ENCODE results near the gene PILRA.
"Not testable (repeated sequence)": the region's sequence is repeated elsewhere in the genome, so short reads cannot be mapped to it uniquely, and the experiment has no call there.

The PILRA gene

DNA sequence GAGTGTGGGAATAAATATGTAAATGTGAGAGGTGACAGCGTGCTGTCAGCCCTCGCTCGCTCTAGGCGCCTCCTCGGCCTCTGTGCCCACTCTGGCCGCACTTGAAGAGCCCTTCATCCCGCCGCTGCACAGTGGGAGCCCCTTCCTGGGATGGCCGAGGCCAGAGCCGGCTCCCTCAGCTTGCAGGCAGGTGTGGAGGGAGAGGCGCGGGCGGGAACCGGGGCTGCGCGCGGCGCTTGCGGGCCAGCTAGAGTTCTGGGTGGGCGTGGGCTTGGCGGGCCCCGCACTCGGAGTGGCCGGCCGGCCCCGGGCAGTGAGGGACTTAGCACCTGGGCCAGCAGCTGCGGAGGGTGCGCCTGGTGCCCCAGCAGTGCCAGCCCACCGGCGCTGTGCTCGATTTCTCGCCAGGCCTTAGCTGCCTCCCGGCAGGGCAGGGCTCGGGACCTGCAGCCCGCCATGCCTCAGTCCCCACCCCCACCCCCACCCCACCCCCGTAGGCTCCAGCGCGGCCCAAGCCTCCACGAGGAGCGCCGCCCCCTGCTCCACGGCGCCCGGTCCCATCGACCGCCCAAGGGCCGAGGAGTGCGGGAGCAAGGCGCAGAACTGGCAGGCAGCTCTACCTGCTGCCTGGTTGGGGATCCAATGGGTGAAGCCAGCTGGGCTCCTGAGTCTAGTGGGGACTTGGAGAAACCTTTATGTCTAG is 8.4 kb downstream of the PILRA start:
- not testable (repeated sequence) for DNase-seq

DNA sequence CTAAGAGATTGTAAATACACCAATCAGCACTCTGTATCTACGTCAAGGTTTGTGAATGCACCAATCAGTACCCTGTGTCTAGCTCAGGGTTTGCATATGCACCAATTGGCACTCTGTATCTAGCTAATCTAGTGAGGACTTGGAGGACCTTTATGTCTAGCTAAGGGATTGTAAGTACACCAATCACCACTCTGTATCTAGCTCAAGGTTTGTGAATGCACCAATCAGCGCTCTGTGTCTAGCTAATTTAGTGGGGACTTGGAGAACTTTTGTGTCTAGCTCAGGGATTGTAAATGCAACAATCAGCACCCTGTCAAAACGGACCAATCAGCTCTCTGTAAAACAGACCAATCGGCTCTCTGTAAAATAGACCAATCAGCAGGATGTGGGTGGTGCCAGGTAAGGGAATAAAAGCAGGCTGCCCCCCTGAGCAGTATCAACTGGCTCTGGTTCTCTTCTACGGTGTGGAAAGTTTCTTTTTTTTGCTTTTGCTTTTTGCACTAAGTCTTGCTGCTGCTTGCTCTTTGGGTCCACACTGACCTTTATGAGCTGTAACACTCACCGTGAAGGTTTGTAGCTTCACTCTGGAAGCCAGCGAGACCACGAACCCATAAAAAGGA is 9.1 kb downstream of the PILRA start:
- not testable (repeated sequence) for DNase-seq

DNA sequence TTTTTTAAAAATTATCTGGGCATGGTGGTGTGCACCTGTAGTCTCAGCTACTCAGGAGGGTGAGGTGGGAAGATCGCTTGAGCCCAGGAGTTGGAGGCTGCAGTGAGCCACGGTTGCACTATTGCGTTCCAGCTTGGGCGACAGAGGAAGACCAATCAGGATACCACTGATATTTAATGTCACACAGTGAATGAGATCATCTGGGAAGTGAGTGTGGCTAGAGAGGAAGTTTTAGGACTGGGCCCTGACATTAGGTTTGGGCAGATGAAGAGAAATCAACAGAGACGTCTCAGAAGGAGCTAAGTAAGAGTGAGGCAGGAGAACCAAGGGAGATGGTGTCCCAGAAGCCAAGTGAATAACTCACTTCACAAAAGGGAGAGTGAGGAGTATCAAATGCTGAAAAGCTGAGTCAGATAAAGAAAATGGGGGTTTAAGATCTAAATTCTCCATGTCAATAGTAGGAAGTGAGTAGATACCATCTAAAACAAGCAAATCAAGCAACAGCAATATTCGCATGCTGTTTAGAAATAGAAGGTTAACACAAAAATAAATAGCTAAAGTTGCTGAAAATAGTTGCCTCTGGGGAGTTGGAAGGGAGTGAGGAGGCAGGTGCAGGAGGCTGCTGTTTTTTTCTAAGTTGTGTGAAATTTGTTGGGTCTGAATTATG is 11.5 kb downstream of the PILRA start:
- DNase-seq, result no peak

DNA sequence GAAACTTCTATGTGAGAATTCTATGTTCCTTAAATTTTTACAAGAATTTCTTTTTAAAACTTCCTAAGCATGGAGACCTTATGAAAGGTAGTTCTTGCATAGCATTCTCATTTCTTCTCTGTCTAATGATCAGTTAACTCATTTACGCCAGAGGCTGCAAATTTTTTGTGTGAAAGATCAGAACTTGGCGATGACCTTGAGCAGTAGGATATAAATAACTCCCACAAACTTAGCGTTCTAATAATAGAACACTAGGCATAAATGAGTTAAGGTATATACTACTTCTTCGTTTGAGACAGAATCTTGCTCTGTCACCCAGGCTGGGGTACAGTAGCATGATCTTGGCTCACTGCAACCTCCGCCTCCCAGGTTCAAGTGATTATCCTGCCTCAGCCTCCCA is 13.7 kb downstream of the PILRA start:
- DNase-seq, result no peak

DNA sequence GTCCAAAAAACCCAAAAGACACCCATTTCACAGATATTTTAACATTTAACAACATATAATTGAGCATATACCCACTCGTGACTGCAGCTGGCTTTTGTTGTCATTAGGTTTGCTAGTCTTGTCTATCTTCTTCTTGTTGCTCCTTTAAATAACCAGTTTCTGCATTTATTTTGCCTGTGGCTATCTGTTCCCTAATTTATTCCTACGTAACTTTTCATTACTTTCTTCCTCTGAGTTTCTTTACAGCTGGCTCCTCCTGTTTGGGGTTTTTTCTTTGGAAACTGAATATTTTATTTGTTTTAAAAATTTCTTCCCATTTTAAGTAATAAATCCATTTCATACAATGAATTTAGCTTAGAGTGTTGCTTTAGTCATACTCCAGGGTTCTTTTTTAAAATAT is 14.4 kb downstream of the PILRA start:
- no peak for DNase-seq

DNA sequence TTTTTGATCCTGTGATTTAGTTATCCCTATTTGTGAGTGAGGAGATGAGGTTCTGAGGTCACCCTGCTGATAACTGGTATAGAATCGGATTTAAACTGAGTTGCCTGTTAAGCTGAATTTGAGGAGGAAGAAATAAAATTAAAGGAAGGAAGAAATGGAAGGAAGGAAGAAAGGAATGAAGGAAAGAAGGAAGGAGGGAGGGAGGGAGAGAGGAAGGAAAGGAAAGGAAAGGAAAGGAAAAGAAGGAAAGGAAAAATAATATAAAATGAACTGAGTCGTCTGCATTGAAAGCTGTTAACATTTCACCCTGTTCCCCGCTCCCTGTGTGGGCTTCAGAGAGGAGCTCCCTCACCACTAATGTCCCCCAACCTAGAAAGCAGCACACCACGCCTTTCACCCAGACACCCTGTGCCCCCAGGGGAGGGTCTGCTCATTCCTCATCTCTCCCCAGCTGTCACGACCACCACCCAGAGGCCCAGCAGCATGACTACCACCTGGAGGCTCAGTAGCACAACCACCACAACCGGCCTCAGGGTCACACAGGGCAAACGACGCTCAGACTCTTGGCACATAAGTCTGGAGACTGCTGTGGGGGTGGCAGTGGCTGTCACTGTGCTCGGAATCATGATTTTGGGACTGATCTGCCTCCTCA is 16.3 kb downstream of the PILRA start:
- no peak for DNase-seq

DNA sequence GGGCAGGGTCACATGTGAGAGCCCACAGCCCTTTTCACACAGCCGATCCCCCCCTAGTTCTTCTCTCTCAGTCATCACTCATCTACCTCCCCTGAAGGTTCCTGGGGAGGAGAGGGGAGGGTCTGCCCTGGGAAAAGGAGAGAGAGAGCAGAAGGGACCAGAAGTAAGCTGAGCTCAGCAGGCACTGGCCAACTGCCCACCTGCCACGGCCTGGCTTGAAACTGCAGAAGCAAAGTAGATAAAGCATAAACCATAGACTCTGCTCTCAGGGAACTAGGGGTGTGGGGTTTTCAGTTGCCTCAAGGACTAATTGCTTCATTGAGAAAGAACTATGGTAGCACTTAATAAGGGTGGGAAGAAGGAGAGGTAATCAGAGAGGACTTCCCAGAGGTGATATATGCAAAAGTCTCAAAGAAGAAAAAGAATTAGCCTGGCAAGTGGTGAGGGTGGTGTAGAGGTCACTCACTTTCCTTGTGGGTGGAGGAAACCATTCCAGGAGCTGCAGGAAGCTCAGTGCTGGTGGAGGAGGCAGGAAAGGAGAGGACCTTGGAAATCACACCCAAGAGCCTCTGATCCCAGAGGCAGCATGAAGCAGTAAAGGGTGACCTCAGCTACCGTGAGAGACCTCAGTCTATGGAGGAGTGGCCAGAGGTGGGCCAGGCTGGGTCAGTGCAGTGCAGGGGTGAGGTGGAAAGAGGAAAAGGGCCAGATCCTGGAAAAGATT is 17.2 kb downstream of the PILRA start:
- no peak for DNase-seq

DNA sequence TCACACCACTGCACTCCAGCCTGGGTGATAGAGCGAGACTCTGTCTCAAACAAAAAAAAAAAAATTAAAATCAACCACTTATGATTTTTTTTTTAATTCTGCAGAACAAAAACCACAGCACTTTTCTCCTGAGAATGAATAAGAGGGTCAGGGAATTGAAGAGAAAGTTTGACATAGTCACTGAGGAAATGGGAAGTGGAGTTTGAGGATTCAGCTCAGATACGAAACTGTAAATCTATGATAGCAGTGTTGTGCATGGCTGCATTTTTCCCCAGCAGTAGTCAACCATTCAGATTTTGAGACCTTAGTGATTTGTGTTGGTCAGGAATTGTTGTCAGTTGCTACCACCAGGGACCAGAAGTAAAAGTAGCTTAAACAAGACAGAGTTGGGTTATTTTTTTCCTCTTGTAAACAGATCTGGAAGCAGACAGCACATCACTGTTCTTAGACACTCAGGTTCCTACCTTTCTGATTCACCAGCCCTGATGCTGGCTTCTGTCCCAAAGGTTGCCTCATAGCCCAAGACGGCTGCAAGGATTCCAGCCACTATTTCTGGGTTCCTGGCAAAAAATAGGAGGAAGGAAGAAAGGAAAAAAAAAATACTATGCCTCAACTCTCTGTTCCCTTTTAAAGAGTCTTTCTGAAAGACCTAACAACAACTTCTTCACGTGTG is 20.1 kb downstream of the PILRA start:
- no peak for DNase-seq

DNA sequence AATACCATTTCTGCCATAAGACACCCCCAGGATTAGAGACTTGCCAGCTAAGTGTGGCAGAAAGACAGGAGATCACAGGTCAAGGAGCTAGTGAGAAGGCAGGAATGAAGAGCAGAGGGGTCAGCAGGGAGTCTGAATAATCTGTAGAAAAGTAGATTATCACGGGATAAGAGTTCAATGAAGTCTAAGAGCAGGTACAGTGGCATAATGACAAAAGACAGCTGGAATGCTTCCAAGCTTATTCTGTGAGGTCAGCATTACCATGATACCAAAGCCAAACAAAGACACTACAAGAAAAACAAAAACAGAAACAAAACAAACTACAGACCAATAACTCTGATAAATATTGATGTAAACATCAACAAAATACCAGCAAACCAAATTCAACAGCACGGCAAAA is 20.8 kb downstream of the PILRA start:
- no peak for DNase-seq

DNA sequence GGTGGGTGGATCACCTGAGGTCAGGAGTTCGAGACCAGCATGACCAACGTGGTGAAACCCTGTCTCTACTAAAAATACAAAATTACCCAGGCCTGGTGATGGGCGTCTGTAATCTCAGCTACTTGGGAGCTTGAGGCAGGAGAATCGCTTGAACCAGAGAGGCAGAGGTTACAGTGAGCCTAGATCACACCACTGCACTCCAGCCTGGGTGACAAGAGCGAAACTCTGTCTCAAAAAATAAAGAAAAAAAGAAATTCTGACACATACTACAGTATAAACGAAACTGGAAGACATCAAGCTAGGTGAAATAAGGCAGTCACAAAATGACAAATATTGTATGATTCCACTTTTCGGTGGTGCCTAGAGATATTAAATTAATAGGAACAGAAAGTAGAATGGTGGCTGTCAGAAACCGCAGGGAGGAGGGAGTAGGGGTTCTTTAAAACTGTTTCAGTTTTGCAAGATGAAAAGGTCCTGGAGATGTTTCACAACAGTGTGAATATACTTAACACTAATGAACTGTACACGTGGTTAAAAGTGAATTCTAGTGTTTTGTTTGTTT is 23.2 kb downstream of the PILRA start:
- DNase-seq, result peak; percentile 33 to 67

DNA sequence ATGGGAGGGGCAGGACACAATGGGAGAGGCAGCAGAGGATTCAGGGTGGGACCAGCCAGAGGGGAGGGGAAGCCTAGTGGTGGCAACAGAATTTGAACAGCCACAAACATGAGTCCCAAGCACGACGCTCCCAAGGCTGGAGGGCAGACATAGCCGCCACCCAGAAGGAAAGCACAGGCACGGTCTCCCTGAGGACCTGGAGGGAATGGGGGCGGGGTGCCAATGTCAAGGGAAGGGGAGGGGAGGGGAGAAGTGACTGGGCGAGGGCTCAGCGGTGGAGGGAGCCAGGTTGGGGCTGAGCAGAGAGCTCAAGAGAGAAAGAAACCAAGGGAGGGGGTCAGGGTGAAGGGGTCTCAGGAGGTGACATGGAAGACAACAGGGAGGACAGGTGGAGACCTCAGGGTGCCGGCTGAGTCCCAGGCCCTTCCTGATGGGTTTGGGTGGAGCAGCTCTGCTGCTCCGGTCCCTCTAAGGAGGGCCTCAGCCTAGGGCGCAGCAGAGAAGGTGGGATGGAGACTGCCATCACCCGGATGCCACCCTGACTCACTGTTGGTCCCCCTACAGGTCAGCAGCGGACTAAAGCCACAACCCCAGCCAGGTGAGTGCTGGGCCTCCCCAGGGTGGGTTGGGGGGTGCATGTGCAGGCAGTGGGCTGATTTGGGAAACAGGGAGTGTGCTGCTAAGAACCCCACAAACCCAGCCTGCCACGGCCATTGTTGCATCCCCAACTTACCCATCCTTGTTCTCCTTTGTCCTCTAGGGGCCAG is 24.2 kb downstream of the PILRA start:
- no peak for DNase-seq

DNA sequence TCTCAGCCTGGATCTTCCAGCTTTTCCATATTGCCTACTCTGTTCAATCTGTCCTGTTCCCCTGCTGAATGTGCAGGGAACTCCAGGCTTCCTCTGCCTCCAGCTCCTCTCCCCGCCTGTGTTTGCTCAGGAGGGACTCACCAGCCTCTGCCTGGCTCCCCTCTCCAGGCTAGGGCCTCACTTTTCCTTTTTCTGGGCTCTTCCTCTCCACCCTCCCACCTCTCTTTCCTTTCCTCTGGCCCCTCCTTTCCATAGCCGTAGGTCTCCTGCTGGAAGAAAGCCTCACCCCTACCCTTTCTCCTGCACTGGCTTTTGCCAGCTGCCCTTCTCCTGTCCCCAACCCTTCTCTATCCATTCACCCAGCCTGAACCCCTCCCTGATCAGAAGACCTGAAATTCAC is 25.0 kb downstream of the PILRA start:
- DNase-seq, result no peak

DNA sequence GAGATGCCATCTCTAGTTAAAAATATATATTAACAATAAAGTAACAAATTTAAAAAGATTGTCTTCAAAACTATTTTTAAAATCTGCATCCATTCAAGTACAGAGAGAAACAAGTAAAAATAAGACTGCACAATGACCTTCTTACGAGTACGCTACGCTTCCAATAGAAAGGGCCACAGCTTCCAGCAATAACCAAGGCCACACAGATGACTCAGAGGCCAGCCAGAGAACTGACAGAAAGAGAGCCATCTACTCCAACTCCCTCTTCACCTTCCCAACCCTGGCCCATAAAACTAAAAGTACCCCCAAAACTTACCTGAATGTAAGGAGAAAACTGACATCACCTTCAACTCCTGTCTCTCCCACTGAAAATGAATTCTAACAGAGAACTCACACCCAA is 26.8 kb downstream of the PILRA start:
- no peak for DNase-seq

DNA sequence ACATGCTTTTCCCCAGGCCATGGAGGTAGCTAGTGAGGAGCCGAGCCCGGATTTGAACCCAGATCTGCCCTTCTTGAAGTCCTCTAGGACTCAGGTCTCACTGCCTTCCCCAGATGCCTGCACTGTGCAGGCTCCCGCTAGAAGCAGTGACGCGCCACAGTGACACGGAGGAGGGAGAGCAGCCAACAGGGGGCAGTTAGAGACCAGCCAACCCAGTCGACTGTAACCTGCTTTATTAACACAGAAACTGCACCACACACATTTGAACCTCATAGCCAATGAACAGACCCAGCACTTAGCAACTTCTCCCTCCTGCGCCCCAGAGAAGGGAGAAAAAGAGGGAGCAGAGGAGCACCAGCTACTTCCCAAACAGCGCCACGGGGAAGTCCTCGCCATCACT is 27.4 kb downstream of the PILRA start:
- DNase-seq, result no peak

DNA sequence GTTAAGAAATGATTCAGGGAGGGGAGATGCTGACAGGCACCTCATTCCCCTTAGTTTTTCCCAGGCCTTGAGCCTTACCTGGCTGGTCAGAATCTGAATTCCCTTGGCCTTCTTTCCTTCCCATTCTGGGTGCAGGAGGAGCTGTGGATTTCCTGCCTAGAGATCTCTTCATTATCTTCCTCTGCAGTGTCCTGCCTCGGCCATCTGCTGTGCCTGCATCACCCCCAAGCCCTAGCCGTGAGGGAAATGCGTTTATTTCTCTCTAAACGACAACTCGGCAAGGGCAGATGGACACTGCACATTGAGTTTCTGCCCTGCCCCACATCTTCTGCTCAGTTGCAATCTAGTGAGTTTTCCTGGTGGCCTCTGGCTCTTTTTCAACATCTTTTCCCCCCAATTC is 28.5 kb downstream of the PILRA start:
- no peak for DNase-seq

DNA sequence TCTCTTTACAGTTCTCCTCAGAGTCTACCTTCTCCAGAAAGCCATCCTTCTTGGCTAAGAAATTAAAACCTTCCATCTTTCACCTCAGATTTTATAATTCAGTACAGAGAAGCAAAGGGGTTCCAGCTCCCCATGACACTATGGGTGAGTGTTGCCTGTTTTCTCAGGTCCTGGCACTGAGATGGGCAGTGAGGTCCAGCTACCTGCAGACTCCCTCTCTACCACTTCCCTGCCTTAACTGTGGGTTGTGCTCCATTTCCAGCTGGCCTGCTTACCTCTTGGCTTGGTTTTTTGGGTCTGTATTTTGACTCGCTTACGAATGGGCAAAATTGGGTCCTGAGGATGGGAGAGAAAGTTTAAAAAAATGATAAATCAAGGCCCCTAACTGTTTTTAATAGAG is 29.0 kb downstream of the PILRA start:
- DNase-seq, result no peak

DNA sequence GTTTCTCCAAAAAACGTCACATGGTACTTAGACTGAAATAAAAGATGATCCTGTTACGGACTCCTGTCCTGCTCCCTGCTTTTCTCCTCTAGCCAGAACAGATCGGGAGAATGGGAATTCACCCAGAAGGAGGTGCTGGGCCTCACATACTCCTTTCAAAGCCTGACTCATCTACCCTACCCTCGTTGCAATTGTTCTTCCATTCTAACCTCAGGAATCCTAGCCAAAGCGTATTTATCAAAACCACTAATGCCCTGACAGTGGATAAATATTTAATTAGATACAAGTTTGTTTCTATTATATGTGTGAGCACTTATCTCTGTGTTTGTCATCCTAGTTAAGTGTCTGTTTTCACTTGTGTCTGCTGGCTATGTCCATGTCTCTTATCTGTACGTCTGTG is 33.5 kb downstream of the PILRA start:
- DNase-seq, result no peak

DNA sequence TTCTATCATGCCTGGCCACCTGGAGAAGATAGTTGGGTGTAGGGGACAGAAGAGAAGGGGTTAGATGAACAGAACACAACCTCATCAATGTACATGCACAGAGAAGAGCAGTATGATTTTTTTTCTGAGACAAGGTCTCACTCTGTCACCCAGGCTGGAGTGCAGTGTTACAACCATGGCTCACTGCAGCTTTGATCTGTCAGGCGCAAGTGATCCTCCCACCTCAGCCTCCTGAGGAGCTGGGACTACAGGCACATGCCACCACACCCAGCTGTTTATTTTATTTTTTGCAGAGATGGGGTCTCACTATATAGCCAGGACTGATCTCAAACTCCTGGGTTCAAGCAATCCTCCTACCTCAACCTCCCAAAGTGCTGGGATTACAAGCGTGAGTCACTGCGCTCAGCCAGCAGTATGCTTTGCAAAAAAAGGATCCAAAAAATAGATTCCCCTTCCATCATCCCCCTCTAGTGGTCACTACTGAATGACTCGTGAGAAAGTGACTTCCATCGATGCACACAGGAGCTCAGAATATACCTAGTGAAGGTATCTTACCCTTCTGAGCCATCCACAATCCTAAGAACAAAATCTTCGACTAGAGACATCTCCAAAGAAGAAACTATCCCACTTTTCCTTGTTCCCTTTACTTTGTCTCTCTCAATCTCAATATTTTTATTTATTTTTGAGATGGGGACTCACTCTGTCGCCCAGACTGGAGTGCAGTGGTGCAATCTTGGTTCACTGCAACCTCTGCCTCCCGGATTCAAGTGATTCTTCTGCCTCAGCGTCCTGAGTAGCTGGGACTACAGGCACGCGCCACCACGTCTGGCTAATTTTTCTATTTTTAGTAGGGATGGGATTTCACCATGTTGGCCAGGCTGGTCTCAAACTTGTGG is 34.2 kb downstream of the PILRA start:
- peak; percentile 33 to 46 for DNase-seq

DNA sequence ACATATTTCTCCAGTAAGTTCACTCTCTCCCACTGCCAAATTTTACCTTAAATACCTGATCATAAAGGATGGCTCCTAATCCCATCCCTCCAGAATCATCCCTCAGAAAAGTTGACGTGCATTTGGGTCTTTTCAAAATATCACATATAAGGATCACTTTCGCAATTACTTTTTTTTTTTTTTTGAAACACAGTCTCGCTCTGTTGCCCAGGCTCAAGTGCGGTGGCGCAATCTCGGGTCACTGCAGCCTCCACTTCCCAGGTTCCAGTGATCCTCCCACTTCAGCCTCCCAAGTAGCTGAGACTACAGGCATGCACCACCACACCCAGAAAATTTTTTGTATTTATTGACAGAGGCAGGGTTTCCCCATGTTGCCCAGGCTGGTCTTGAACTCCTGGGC is 37.8 kb downstream of the PILRA start:
- no peak for DNase-seq

DNA sequence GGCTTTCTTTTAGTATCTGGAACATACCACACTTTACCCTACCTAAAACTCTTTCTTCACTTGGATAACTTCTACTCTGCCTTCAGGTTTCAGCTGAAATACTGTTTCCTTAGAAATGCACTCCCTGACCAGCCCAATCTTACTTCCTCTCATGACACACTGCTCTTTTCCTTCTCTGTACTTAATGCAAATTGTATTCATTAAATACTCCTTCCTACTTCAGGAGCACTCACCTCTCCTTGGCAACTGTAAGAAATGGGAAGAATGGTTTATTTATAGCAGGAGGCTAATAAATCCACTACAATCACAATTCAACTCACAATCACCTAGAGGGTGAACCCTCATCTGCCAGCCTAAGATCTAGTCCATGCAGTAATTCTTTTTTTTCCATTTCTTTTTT is 40.1 kb downstream of the PILRA start:
- DNase-seq, result no peak

All from stimulated activated CD4-positive, alpha-beta T cell treated with anti-CD3 and anti-CD28 coated beads, Interleukin-2, amount 100 ng/mL, for 24 hours (primary cell).